ENCODE measurements around the gene SHISAL1. TPM values are rescaled to one million over a fixed set of nuclear protein-coding genes. Genes with fewer than 3 reads are reported as not detected.

Gene SHISAL1
- total and polyA plus RNA-seq, 2 donors (not counting 1 experiment from before 2014, with no cell fraction given), result not detected

- intact Hi-C loops (cut with micrococcal nuclease), result no loop called here
Observed at GRCh38 chr22:44269757-44270555, 42.8 kb downstream of the SHISAL1 start.

More at GRCh38 chr22:44269757-44270555, 42.8 kb downstream of the SHISAL1 start:
- H3K4me1 Mint-ChIP-seq, result peaks cover 14% of the 10 kb centered on the region
- H3K36me3 ChIP-seq (replicated peaks in 1 of 2; ENCODE audit: control extremely low read depth in 1 of 2, control insufficient read depth in 1 of 2, extremely low read depth in 1 of 2, insufficient read depth in 2 of 2, low read length in 1 of 2), result no peaks in the 10 kb centered on the region
- H3K4me2 ChIP-seq (replicated peaks; ENCODE audit: low read depth, low read length, poor library complexity, severe bottlenecking), result no peak overlapping the region
- TF ChIP-seq EZH2 (IDR thresholded peaks at IDR 0.05; ENCODE audit: borderline replicate concordance, insufficient read depth, low read depth, low read length, poor library complexity, severe bottlenecking) (no peak), CTCF (IDR thresholded peaks at IDR 0.05) (no peak)
- no peak overlapping the region for H3K27ac Mint-ChIP-seq
- no peak overlapping the region for H3K4me3 ChIP-seq (ENCODE audit: control extremely low read depth in 1 of 5, extremely low read depth in 1 of 5, insufficient read depth in 1 of 5, low read depth in 2 of 5, low read length in 4 of 5)
- H2AFZ ChIP-seq (ENCODE audit: insufficient read depth, low read depth, low read length, poor library complexity, severe bottlenecking), result no peak overlapping the region
- no peak overlapping the region for H3K9ac ChIP-seq (ENCODE audit: low read length)
- ChIA-PET POLR2A (no interaction called here), CTCF (no interaction called here)
- DNase-seq (no peak), ATAC-seq (ENCODE audit: low read depth) (no peak)
- WGBS (ENCODE audit: insufficient coverage), result 84% methylated on average over 16 of the region's 17 CpGs
- H3K4me3 Mint-ChIP-seq, result no peak overlapping the region
- no peak overlapping the region for H3K27ac ChIP-seq (ENCODE audit: low read length in 2 of 2)
- no peaks in the 10 kb centered on the region for H3K9me3 Mint-ChIP-seq (ENCODE audit: insufficient read depth)
- peaks cover 23% of the 10 kb centered on the region for H3K27me3 Mint-ChIP-seq
- H3K27me3 ChIP-seq (replicated peaks in 1 of 4; ENCODE audit: control extremely low read depth in 1 of 4, control insufficient read depth in 3 of 4, insufficient read depth in 4 of 4, low read length in 3 of 4), result peaks cover 0 to 16% (median 0%) of the 10 kb centered on the region in 4 experiments
- peaks cover 7% of the 10 kb centered on the region in 2 donors for H3K4me1 ChIP-seq (ENCODE audit: control insufficient read depth in 2 of 2, insufficient read depth in 2 of 2, low read length in 2 of 2)
- H4K20me1 ChIP-seq (ENCODE audit: control insufficient read depth, insufficient read depth, low read length, poor library complexity, severe bottlenecking), result no peaks in the 10 kb centered on the region
- peaks cover 0 to 3% (median 0%) of the 10 kb centered on the region in 3 donors for H3K9me3 ChIP-seq (ENCODE audit: control extremely low read depth in 1 of 3, control insufficient read depth in 2 of 3, insufficient read depth in 1 of 3, low read length in 2 of 3)
- no peaks in the 10 kb centered on the region for H3K79me2 ChIP-seq (ENCODE audit: control insufficient read depth, insufficient read depth, low read length)
